Measurements from ENCODE around the gene GPC6.
"Not testable (repeated sequence)": the region's sequence is repeated elsewhere in the genome, so short reads cannot be mapped to it uniquely, and the experiment has no call there.

The GPC6 gene

DNA sequence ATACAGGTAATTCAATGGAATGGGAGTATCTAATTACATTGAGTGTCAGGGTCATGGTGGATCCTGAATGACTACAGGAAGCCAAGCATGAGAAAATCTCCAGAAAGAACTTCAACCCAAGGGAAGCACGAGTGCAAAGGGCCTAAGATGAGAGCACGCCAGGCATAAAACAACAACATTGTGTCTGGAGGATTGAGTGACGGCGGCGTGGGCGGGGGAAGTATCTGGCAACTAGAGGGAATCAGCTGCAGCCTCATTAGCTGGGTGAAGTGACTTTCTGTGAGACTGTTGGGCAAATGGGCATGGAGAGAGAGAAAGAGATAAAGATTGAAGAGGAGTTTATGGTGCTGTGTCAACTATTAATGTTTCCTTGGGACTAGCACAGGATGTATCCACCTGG, 194.3 kb downstream of the GPC6 start:
- DNase-seq (ENCODE audit: low read depth, low spot score), result no peak
- no peaks in the 10 kb centered on the region for H3K27me3 ChIP-seq (ENCODE audit: control insufficient read depth, insufficient read depth, low read length)

DNA sequence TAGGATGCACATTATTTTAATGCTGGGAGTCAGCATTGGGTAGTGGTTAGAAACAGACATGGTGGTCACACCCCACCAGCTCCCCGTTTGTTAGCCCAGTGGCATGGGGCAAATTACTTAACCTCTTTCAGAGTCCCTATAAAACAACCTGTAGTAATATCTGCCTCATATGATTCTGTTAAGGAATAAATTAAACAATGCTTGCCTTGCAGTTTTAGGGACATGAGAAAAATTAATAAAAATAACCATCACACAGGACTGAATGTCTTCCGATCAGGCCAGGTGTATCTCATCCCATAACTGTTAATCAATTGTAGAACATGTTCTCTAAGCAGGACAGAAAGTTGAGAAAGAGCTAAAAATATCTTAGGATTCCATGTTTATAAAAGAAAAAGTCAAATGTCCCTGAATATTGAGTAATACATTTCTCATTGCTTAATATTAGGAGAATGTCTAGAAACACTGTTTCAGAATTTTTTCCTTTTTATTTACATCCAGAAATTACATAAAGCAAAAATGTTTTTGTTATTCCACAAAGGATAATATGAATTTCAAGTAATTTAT, 196.5 kb downstream of the GPC6 start:
- no CpG with 5 or more reads among the region's 2 CpGs for WGBS (ENCODE audit: insufficient coverage, insufficient read length)
- no peak overlapping the region for H3K27ac ChIP-seq (ENCODE audit: low read length)
- no peak for DNase-seq (ENCODE audit: low read depth, low spot score)
- H3K4me3 ChIP-seq (ENCODE audit: low read length), result no peak overlapping the region
- H3K4me1 ChIP-seq (ENCODE audit: control insufficient read depth, insufficient read depth, low read length), result peaks cover 4% of the 10 kb centered on the region
- H3K9me3 ChIP-seq (ENCODE audit: control insufficient read depth, insufficient read depth, low read length), result no peaks in the 10 kb centered on the region
- H3K27me3 ChIP-seq (ENCODE audit: control insufficient read depth, insufficient read depth, low read length), result no peaks in the 10 kb centered on the region
- no peaks in the 10 kb centered on the region; the same call in 1 of the 2 replicates for H3K36me3 ChIP-seq (ENCODE audit: control insufficient read depth, insufficient read depth, low read length)

More for the DNA sequence above, 194.3 kb downstream of the GPC6 start:
- Histone ChIP-seq H3K36me3 (ENCODE audit: control insufficient read depth, insufficient read depth, low read length) (no peaks in the 10 kb centered on the region), H3K4me3 (ENCODE audit: low read length) (no peak overlapping the region), H3K4me1 (ENCODE audit: control insufficient read depth, insufficient read depth, low read length) (peaks cover 4% of the 10 kb centered on the region), H3K9me3 (ENCODE audit: control insufficient read depth, insufficient read depth, low read length) (no peaks in the 10 kb centered on the region), H3K27ac (ENCODE audit: low read length) (no peak overlapping the region)
- WGBS (ENCODE audit: insufficient coverage, insufficient read length), result no CpG with 5 or more reads among the region's 6 CpGs

DNA sequence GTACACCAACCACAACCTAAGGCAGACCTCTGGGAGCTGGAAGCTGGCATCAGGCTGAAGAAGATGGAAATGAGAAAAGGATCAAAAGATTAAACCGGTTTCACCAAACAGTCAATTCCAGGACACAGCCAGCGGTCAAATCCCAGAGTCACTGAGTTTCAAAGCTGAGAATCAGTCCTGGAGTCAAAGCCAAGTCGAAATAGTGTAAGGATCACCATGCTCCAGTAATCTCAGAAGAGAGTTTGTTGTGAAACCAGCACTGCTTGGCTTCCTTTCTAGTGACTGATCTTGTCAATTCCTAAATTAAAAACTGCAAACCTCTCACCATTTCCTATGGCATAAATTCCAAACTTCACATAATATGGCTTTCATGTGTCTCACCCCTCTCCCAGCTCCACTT, 198.8 kb downstream of the GPC6 start:
- Histone ChIP-seq H3K27ac (ENCODE audit: low read length) (no peak overlapping the region), H3K4me3 (ENCODE audit: low read length) (no peak overlapping the region), H3K36me3 (ENCODE audit: control insufficient read depth, insufficient read depth, low read length) (no peaks in the 10 kb centered on the region; the same call in 1 of the 2 replicates), H3K4me1 (ENCODE audit: control insufficient read depth, insufficient read depth, low read length) (peaks cover 4% of the 10 kb centered on the region), H3K9me3 (ENCODE audit: control insufficient read depth, insufficient read depth, low read length) (no peaks in the 10 kb centered on the region), H3K27me3 (ENCODE audit: control insufficient read depth, insufficient read depth, low read length) (no peaks in the 10 kb centered on the region)
- no CpG with 5 or more reads among the region's 3 CpGs for WGBS (ENCODE audit: insufficient coverage, insufficient read length)
- DNase-seq (ENCODE audit: low read depth, low spot score), result no peak

DNA sequence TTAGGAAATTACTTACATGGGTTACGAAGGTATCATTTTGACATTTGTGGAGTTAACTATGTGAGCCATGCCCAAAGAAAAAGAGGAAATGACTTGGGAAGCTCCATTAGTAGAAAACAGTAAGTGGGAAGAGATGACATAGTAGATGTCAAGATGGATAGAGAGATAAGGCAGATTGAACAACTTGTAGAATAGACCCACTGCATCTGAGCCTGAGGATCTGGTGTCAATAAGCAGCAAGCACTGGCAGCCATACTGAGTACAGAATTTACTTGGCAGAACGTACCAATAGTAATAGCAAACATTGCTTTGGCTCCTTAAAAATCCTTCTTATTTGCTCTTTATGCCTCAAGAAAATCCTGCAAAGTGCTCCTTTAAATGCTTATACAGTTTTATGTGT, 203.8 kb downstream of the GPC6 start:
- DNase-seq (ENCODE audit: low read depth, low spot score), result no peak
- Histone ChIP-seq H3K4me1 (ENCODE audit: control insufficient read depth, insufficient read depth, low read length) (no peaks in the 10 kb centered on the region), H3K36me3 (ENCODE audit: control insufficient read depth, insufficient read depth, low read length) (no peaks in the 10 kb centered on the region; the same call in 1 of the 2 replicates), H3K4me3 (ENCODE audit: low read length) (no peak overlapping the region), H3K27me3 (ENCODE audit: control insufficient read depth, insufficient read depth, low read length) (no peaks in the 10 kb centered on the region), H3K27ac (ENCODE audit: low read length) (no peak overlapping the region), H3K9me3 (ENCODE audit: control insufficient read depth, insufficient read depth, low read length) (no peaks in the 10 kb centered on the region)
- no CpG with 5 or more reads among the region's 2 CpGs for WGBS (ENCODE audit: insufficient coverage, insufficient read length)

DNA sequence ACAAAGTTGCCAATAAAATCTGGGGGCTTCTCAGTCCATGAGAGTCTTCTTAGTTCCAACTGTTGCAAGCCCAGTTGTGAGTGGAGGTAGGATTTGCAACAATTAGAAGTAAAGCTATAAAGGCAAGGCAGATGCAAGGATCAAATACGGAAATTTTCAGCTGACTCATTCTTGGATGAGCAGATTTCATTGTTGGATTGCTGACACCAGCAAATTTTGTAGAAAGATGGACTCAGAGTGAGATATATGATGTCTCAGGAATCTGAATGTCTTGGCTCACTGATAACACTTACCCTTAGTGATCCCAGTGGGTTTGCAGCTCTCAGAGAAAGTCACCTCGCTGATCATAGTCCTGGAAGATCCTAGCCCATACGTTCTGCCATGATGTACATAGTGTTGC, 209.0 kb downstream of the GPC6 start:
- no peak for DNase-seq (ENCODE audit: low read depth, low spot score)
- no peaks in the 10 kb centered on the region for H3K36me3 ChIP-seq (ENCODE audit: control insufficient read depth, insufficient read depth, low read length)
- no peaks in the 10 kb centered on the region for H3K4me1 ChIP-seq (ENCODE audit: control insufficient read depth, insufficient read depth, low read length)
- WGBS (ENCODE audit: insufficient coverage, insufficient read length), result no CpG with 5 or more reads among the region's 3 CpGs
- H3K4me3 ChIP-seq (ENCODE audit: low read length), result no peak overlapping the region
- H3K27me3 ChIP-seq (ENCODE audit: control insufficient read depth, insufficient read depth, low read length), result no peaks in the 10 kb centered on the region
- H3K9me3 ChIP-seq (ENCODE audit: control insufficient read depth, insufficient read depth, low read length), result no peaks in the 10 kb centered on the region
- H3K27ac ChIP-seq (ENCODE audit: low read length), result no peak overlapping the region

DNA sequence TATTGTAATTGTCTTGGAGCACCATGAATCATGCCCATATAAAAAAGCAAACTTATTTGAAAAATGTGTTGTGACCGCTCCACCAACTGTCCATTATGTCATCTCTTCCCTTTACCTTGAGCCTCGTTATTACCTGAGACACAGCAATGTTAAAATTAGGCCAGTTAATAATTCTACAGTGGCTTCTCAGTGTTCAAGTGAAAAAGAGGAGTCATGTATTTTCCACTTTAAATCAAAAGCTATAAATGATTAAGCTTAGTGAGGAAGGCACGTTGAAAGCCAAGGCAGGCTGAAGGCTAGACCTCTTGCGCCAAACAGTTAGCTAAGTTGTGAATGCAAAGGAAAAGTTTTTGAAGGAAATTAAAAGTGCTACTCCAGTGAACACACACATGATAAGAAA, 210.5 kb downstream of the GPC6 start:
- no CpG with 5 or more reads among the region's 4 CpGs for WGBS (ENCODE audit: insufficient coverage, insufficient read length)

DNA sequence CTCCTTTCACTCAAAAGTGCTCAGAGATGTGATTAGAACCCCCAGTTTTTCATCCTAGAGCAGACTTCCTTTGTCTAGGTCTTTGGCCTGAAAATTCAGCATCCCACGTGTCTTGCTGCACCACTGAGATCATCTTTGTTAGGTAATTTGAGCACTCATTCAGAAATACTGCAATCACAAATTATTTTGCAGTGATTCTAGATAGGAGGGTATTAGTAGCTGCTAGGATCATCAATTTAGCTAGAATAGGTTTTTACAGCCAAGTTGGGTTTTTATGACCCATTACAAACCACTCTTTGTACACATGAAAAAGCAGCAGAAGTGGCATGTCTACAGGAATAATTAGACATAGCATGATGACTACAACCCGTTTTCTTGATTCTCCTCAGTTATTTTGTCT, 219.6 kb downstream of the GPC6 start:
- Histone ChIP-seq H3K27me3 (ENCODE audit: control insufficient read depth, insufficient read depth, low read length) (no peaks in the 10 kb centered on the region), H3K36me3 (ENCODE audit: control insufficient read depth, insufficient read depth, low read length) (no peaks in the 10 kb centered on the region), H3K27ac (ENCODE audit: low read length) (no peak overlapping the region), H3K9me3 (ENCODE audit: control insufficient read depth, insufficient read depth, low read length) (no peaks in the 10 kb centered on the region), H3K4me1 (ENCODE audit: control insufficient read depth, insufficient read depth, low read length) (no peaks in the 10 kb centered on the region; the same call in 1 of the 2 replicates), H3K4me3 (ENCODE audit: low read length) (no peak overlapping the region)
- DNase-seq (ENCODE audit: low read depth, low spot score), result no peak
- WGBS (ENCODE audit: insufficient coverage, insufficient read length), result no CpG with 5 or more reads among the region's 2 CpGs

More for the DNA sequence above, 210.5 kb downstream of the GPC6 start:
- H3K36me3 ChIP-seq (ENCODE audit: control insufficient read depth, insufficient read depth, low read length), result no peaks in the 10 kb centered on the region
- no peak overlapping the region for H3K27ac ChIP-seq (ENCODE audit: low read length)
- H3K27me3 ChIP-seq (ENCODE audit: control insufficient read depth, insufficient read depth, low read length), result no peaks in the 10 kb centered on the region
- DNase-seq (ENCODE audit: low read depth, low spot score), result no peak
- no peaks in the 10 kb centered on the region for H3K4me1 ChIP-seq (ENCODE audit: control insufficient read depth, insufficient read depth, low read length)
- no peaks in the 10 kb centered on the region for H3K9me3 ChIP-seq (ENCODE audit: control insufficient read depth, insufficient read depth, low read length)
- no peak overlapping the region for H3K4me3 ChIP-seq (ENCODE audit: low read length)

DNA sequence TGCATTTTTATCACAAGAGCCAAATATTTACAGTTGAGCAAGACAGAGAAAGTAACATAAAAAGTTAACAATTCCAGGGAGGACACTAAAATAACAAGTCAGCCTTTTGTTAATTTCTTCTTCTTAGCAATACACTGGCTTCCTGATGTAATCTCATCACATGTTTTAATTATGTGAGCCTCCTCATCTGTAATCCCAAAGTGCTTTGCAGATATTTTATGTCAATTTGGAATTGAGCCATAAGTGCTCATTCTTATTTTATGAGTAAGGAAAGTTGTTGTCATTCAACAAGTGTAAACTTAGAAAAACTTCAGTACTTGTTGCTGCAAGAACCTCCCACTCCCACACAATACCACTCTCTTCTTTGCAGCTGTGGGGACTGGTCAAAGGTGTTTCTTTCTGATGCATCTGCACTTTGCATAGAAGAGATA, 223.6 kb downstream of the GPC6 start:
- Histone ChIP-seq H3K4me1 (ENCODE audit: control insufficient read depth, insufficient read depth, low read length) (no peaks in the 10 kb centered on the region; the same call in 1 of the 2 replicates), H3K27ac (ENCODE audit: low read length) (no peak overlapping the region)

DNA sequence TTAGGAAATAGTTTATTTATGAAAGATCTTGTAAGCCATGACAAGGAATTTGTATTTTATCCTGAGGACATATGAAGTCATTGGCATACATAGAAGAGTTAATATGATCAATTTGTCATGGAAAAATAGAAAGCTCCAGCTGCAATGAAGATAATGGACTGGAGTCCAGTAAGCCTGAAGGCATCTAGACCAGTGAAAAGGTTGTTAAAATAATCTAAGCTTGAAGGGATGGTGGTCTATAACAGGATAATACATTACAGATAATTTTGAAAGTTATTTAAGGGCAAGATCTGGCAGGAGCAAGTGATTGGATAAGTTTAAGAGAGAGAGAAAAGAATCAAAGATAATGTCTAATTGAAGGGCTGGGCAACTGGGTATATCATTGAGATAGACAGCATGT, 224.2 kb downstream of the GPC6 start:
- H3K36me3 ChIP-seq (ENCODE audit: control insufficient read depth, insufficient read depth, low read length), result no peaks in the 10 kb centered on the region
- no peak overlapping the region for H3K4me3 ChIP-seq (ENCODE audit: low read length)
- H3K27me3 ChIP-seq (ENCODE audit: control insufficient read depth, insufficient read depth, low read length), result no peaks in the 10 kb centered on the region
- DNase-seq (ENCODE audit: low read depth, low spot score), result no peak
- H3K4me1 ChIP-seq (ENCODE audit: control insufficient read depth, insufficient read depth, low read length), result no peaks in the 10 kb centered on the region; the same call in 1 of the 2 replicates
- H3K9me3 ChIP-seq (ENCODE audit: control insufficient read depth, insufficient read depth, low read length), result no peaks in the 10 kb centered on the region
- no peak overlapping the region for H3K27ac ChIP-seq (ENCODE audit: low read length)

More for the DNA sequence above, 223.6 kb downstream of the GPC6 start:
- Histone ChIP-seq H3K4me3 (ENCODE audit: low read length) (no peak overlapping the region), H3K9me3 (ENCODE audit: control insufficient read depth, insufficient read depth, low read length) (no peaks in the 10 kb centered on the region), H3K27me3 (ENCODE audit: control insufficient read depth, insufficient read depth, low read length) (no peaks in the 10 kb centered on the region), H3K36me3 (ENCODE audit: control insufficient read depth, insufficient read depth, low read length) (no peaks in the 10 kb centered on the region)
- DNase-seq (ENCODE audit: low read depth, low spot score), result no peak

DNA sequence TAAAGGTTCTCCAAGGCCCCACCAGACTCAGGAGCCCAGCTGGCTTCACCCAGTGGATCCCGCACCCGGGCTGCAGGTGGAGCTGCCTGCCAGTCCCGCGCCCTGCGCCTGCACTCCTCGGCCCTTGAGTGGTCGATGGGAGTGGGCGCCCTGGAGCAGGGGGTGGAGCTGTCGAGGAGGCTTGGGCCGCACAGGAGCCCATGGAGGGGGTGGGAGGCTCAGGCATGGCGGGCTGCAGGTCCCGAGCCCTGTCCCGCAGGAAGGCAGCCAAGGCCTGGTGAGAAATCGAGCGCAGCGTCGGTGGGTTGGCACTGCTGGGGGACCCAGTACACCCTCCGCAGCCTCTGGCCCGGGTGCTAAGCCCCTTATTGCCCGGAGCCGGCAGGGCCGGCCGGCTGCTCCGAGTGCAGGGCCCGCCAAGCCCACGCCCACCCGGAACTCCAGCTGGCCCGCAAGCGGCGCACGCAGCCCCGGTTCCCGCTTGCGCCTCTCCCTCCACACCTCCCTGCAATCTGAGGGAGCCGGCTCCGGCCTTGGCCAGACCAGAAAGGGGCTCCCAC, 228.1 kb downstream of the GPC6 start:
- not testable (repeated sequence) for DNase-seq (ENCODE audit: low read depth, low spot score); H3K4me1 ChIP-seq (ENCODE audit: control insufficient read depth, insufficient read depth, low read length); H3K4me3 ChIP-seq (ENCODE audit: low read length); H3K27me3 ChIP-seq (ENCODE audit: control insufficient read depth, insufficient read depth, low read length); H3K9me3 ChIP-seq (ENCODE audit: control insufficient read depth, insufficient read depth, low read length); H3K27ac ChIP-seq (ENCODE audit: low read length); H3K36me3 ChIP-seq (ENCODE audit: control insufficient read depth, insufficient read depth, low read length)
- no CpG with 5 or more reads among the region's 36 CpGs for WGBS (ENCODE audit: insufficient coverage, insufficient read length)

DNA sequence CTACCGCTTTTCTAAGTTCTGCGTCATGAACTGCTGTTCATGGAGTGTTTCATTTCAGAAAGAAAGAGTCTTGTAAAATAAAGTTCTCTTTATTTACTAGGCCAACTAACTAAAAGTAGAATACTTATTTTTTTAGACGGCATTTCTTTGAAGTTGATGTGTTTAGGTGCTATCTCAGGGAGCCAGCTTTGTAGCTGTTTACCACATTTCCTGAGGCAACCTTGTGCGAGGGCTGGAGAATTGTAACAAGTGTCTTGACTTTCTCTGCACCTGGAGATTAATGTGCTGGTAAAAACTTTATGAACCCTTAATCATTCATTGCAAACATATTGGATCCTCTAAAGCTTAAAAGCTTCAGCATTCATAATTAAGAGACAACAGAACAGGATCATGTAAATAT, 229.3 kb downstream of the GPC6 start:
- H3K4me3 ChIP-seq (ENCODE audit: low read length), result no peak overlapping the region
- H3K36me3 ChIP-seq (ENCODE audit: control insufficient read depth, insufficient read depth, low read length), result no peaks in the 10 kb centered on the region
- H3K27ac ChIP-seq (ENCODE audit: low read length), result no peak overlapping the region
- no peak for DNase-seq (ENCODE audit: low read depth, low spot score)
- no peaks in the 10 kb centered on the region for H3K27me3 ChIP-seq (ENCODE audit: control insufficient read depth, insufficient read depth, low read length)
- H3K9me3 ChIP-seq (ENCODE audit: control insufficient read depth, insufficient read depth, low read length), result no peaks in the 10 kb centered on the region
- H3K4me1 ChIP-seq (ENCODE audit: control insufficient read depth, insufficient read depth, low read length), result no peaks in the 10 kb centered on the region; the same call in 1 of the 2 replicates
- WGBS (ENCODE audit: insufficient coverage, insufficient read length), result no CpG with 5 or more reads among the region's 4 CpGs

Measured in iPS DF 6.9 (cell line).